MV-4-11 (cell line): ENCODE results near the gene SERPINB1.
A peak's percentile ranks its signal among the peaks of the same experiment; 100 is the strongest.
"Not testable (repeated sequence)": the region's sequence is repeated elsewhere in the genome, so short reads cannot be mapped to it uniquely, and the experiment has no call there.

ENCODE experiments used
- DNase-seq: peaks from one replicate; lab custom pipeline; 2025; lab: John Stamatoyannopoulos, UW

The SERPINB1 gene

GRCh38 chr6:2866171-2866846 lies 24.6 kb upstream of the SERPINB1 start:
- no peak for DNase-seq

GRCh38 chr6:2865694-2866151 lies 24.1 kb upstream of the SERPINB1 start:
- no peak for DNase-seq

- DNase-seq, result no peak
These were observed 23.6 kb upstream of the SERPINB1 start for GRCh38 chr6:2865270-2865669.

GRCh38 chr6:2863901-2864300 lies 22.2 kb upstream of the SERPINB1 start:
- no peak for DNase-seq

- peak; percentile 26 for DNase-seq
These were observed 21.1 kb upstream of the SERPINB1 start for GRCh38 chr6:2862712-2863181.

- no peak for DNase-seq
These were observed 20.1 kb upstream of the SERPINB1 start for GRCh38 chr6:2861822-2862164.

GRCh38 chr6:2861060-2861821 lies 19.6 kb upstream of the SERPINB1 start:
- peak; percentile 47 for DNase-seq

- not testable (repeated sequence) for DNase-seq
These were observed 19.0 kb upstream of the SERPINB1 start for GRCh38 chr6:2860706-2861059.

- not testable (repeated sequence) for DNase-seq
These were observed 18.4 kb upstream of the SERPINB1 start for GRCh38 chr6:2859798-2860705.

GRCh38 chr6:2859185-2859700 lies 17.6 kb upstream of the SERPINB1 start:
- no peak for DNase-seq

GRCh38 chr6:2857580-2858337 lies 16.1 kb upstream of the SERPINB1 start:
- DNase-seq, result no peak

GRCh38 chr6:2857185-2857579 lies 15.5 kb upstream of the SERPINB1 start:
- no peak for DNase-seq

- DNase-seq, result no peak
These were observed 13.4 kb upstream of the SERPINB1 start for GRCh38 chr6:2855061-2855519.

- peak; percentile 88 for DNase-seq
These were observed 12.8 kb upstream of the SERPINB1 start for GRCh38 chr6:2854396-2854982.

GRCh38 chr6:2853769-2854395 lies 12.2 kb upstream of the SERPINB1 start:
- peak; percentile 96 for DNase-seq

- not testable (repeated sequence) for DNase-seq
These were observed 11.7 kb upstream of the SERPINB1 start for GRCh38 chr6:2853378-2853768.

- DNase-seq, result no peak
These were observed 11.3 kb upstream of the SERPINB1 start for GRCh38 chr6:2852921-2853322.

GRCh38 chr6:2852514-2852855 lies 10.8 kb upstream of the SERPINB1 start:
- no peak for DNase-seq

- DNase-seq, result no peak
These were observed 10.3 kb upstream of the SERPINB1 start for GRCh38 chr6:2851727-2852513.
